Thyroid gland (tissue), 4 donors: ENCODE results near the gene NIPSNAP3A.

Experiments used
- POLR2A ChIP-seq, 2 donors: fragments of 450-650 bp; IDR thresholded peaks; one replicate each; pipeline ENCODE4 v1.6.1; 2017; ENCODE audit warnings: antibody characterized with exemption in 2 of 2, mild to moderate bottlenecking in 2 of 2, moderate library complexity in 1 of 2
- TF ChIP-seq, protein P1 (sequence below), 6 experiments: fragments of 200-600 bp in 3 of 6; fragments of 450-650 bp in 3 of 6; sonication (generic) in 3 of 6; IDR thresholded peaks; one replicate each; pipeline ENCODE4 v1.5.1; 2016 to 2019; ENCODE audit warnings: antibody characterized with exemption in 6 of 6, mild to moderate bottlenecking in 2 of 6, inconsistent platforms in 1 of 6, moderate library complexity in 1 of 6

DNA sequence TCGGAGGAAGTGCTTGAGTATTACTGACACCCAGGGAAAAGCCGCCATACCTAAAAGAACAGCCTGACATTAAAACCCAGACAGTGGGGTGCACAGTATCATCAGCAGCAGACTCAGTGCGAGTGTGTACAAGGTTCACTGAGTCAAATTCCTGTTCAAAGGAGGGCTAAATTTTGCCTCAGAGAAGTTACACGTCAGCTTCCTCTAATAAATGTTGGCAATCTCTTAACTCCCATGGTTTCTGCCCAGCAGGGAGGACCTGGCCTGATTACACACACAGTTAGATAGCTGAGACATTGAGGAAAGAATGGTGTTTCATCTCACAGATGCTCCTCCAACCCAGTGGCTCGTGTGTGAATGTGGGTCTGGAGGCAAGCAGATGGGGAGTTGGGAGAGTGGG, 54.6 kb downstream of the NIPSNAP3A start:
- TF ChIP-seq, protein P1, sequence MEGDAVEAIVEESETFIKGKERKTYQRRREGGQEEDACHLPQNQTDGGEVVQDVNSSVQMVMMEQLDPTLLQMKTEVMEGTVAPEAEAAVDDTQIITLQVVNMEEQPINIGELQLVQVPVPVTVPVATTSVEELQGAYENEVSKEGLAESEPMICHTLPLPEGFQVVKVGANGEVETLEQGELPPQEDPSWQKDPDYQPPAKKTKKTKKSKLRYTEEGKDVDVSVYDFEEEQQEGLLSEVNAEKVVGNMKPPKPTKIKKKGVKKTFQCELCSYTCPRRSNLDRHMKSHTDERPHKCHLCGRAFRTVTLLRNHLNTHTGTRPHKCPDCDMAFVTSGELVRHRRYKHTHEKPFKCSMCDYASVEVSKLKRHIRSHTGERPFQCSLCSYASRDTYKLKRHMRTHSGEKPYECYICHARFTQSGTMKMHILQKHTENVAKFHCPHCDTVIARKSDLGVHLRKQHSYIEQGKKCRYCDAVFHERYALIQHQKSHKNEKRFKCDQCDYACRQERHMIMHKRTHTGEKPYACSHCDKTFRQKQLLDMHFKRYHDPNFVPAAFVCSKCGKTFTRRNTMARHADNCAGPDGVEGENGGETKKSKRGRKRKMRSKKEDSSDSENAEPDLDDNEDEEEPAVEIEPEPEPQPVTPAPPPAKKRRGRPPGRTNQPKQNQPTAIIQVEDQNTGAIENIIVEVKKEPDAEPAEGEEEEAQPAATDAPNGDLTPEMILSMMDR (IDR thresholded peaks at IDR 0.05), result no peak
- no peak for TF ChIP-seq POLR2A (IDR thresholded peaks at IDR 0.05)
